Upper lobe of left lung (tissue), 4 donors: ENCODE measurements around the gene KIF13A.

Experiments
- EP300 ChIP-seq, 4 donors: sonication (generic); formaldehyde crosslinking; IDR thresholded peaks; one replicate each; pipeline ENCODE4 v1.5.1; 2017; ENCODE audit warnings: antibody characterized with exemption in 4 of 4, control low read depth in 2 of 4
- POLR2A ChIP-seq, 4 donors: fragments of 450-650 bp; IDR thresholded peaks; one replicate each; pipeline ENCODE4 v1.5.1; 2016 to 2017; ENCODE audit warnings: antibody characterized with exemption in 4 of 4, mild to moderate bottlenecking in 2 of 4
- POLR2AphosphoS5 ChIP-seq, 2 donors: sonication (generic); formaldehyde crosslinking; IDR thresholded peaks; one replicate each; pipeline ENCODE4 v1.5.1; 2017; ENCODE audit warnings: antibody characterized with exemption in 2 of 2
- TF ChIP-seq, protein P1 (sequence below), 6 experiments: fragments of 450-650 bp in 4 of 6; fragments of 200-600 bp in 2 of 6; sonication (generic) in 2 of 6; IDR thresholded peaks; one replicate each; pipeline ENCODE4 v1.5.1; 2016 to 2019; ENCODE audit warnings: antibody characterized with exemption in 6 of 6

DNA sequence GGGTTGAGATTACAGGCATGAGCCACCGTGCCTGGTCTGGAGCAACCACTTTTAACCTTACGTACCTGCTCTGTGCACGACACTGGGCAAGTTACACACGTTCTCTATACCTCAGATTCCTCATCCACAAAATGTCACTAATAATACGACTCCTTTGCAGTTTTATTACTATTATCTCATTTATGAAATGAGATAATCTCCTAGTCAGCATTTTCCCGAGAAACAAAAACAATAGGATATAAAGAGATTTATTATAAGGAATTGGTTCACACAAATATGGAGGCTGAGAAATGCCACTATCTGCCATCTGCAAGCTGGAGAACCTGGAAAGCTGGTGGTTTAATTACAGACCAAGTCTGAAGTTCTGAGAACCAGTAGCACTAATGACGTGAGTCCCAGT is 12.0 kb upstream of the KIF13A start:
- TF ChIP-seq, protein P1, sequence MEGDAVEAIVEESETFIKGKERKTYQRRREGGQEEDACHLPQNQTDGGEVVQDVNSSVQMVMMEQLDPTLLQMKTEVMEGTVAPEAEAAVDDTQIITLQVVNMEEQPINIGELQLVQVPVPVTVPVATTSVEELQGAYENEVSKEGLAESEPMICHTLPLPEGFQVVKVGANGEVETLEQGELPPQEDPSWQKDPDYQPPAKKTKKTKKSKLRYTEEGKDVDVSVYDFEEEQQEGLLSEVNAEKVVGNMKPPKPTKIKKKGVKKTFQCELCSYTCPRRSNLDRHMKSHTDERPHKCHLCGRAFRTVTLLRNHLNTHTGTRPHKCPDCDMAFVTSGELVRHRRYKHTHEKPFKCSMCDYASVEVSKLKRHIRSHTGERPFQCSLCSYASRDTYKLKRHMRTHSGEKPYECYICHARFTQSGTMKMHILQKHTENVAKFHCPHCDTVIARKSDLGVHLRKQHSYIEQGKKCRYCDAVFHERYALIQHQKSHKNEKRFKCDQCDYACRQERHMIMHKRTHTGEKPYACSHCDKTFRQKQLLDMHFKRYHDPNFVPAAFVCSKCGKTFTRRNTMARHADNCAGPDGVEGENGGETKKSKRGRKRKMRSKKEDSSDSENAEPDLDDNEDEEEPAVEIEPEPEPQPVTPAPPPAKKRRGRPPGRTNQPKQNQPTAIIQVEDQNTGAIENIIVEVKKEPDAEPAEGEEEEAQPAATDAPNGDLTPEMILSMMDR (IDR thresholded peaks at IDR 0.05): no peak
- no peak for TF ChIP-seq POLR2A (IDR thresholded peaks at IDR 0.05)
- no peak for TF ChIP-seq EP300 (IDR thresholded peaks at IDR 0.05)
- TF ChIP-seq POLR2AphosphoS5 (IDR thresholded peaks at IDR 0.05): no peak
